ENCODE data around the gene ACSM5. TPM values are rescaled to one million over a fixed set of nuclear protein-coding genes. Genes with fewer than 3 reads are reported as not detected.
"Not testable (repeated sequence)": the region's sequence is repeated elsewhere in the genome, so short reads cannot be mapped to it uniquely, and the experiment has no call there.

Gene ACSM5
- total and polyA plus RNA-seq, 2 of the 4 experiments (the other 2 are of a cell fraction): not detected

DNA sequence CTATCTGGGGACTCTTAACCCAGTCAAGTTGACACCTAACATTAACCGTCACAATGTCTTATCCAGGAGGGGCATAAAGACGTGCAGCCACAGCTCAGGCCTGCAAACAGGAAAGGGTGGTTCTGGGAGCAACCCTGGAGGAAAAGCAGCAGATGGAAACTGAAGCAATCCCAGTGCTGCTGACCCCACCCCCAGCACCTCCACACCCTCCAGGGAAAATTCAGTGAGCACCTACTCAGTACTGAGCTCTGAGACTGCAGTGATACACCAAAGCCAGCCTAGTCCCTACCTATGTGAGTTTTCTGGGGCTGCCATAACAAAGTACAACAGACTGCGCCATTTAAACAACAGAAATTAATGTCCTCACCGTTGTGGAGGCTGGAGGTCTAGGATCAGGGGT, 32.5 kb downstream of the ACSM5 start:
- H3K56ac ChIP-seq (ENCODE audit: extremely low read depth, insufficient read depth, low read length); H3K14ac ChIP-seq (replicated peaks; ENCODE audit: low read depth, low read length); H4K91ac ChIP-seq (ENCODE audit: insufficient read depth, low read depth, low read length); H3K9me1 ChIP-seq (ENCODE audit: insufficient read depth, low read length); H4K20me1 ChIP-seq (ENCODE audit: insufficient read depth, low read length); BruUV-seq (replicated peaks); H2AK5ac ChIP-seq (ENCODE audit: low read depth, low read length); H2AFZ ChIP-seq (replicated peaks; ENCODE audit: low read length, poor library complexity); POLR2A ChIA-PET (ENCODE audit: unreplicated experiment); H3K4me1 ChIP-seq (ENCODE audit: control insufficient read depth, insufficient read depth, low read length); H2BK5ac ChIP-seq (ENCODE audit: low read depth, low read length, poor library complexity, severe bottlenecking); intact Hi-C loops (cut with micrococcal nuclease); H4K5ac ChIP-seq (ENCODE audit: low read depth, low read length); H3K4me2 ChIP-seq (ENCODE audit: low read depth, low read length); in situ Hi-C loops (cut with MboI; ENCODE audit: low sequenced_read_pairs); H2BK20ac ChIP-seq (ENCODE audit: low read depth, low read length); H3K27ac ChIP-seq (ENCODE audit: insufficient read depth, low read length); H3K36me3 ChIP-seq (ENCODE audit: control insufficient read depth, insufficient read depth, low read length); H4K8ac ChIP-seq (ENCODE audit: low read depth in 2 of 2, low read length in 2 of 2); dilution Hi-C loops (cut with HindIII; ENCODE audit: low sequenced_read_pairs, unreplicated experiment); H3K79me1 ChIP-seq (ENCODE audit: low read depth in 1 of 2, low read length in 2 of 2); H2BK120ac ChIP-seq (ENCODE audit: low read depth, low read length); H3K23ac ChIP-seq (ENCODE audit: low read depth, low read length); H3K27me3 ChIP-seq (ENCODE audit: control insufficient read depth, insufficient read depth, low read length); H2AK9ac ChIP-seq (replicated peaks; ENCODE audit: low read depth, low read length, poor library complexity); CTCF ChIA-PET; H3K9ac ChIP-seq (ENCODE audit: low read depth, low read length); H3K4me3 ChIP-seq (ENCODE audit: insufficient read depth, low read depth, low read length); ATAC-seq (ENCODE audit: low read depth); H2BK15ac ChIP-seq (ENCODE audit: low read depth, low read length); H3K4ac ChIP-seq (ENCODE audit: low read depth, low read length); H3K18ac ChIP-seq (ENCODE audit: low read depth, low read length); DNase-seq; H3K9me3 ChIP-seq (ENCODE audit: control insufficient read depth, insufficient read depth, low read length): not testable (repeated sequence)
- WGBS, 2 experiments (ENCODE audit: extremely low coverage in 2 of 2, insufficient read length in 1 of 2): no CpG with 5 or more reads among the region's 4 CpGs

- H4K91ac ChIP-seq (ENCODE audit: insufficient read depth, low read depth, low read length); POLR2A ChIA-PET (ENCODE audit: unreplicated experiment); BruUV-seq (replicated peaks); H3K56ac ChIP-seq (ENCODE audit: extremely low read depth, insufficient read depth, low read length); dilution Hi-C loops (cut with HindIII; ENCODE audit: low sequenced_read_pairs, unreplicated experiment); H3K79me1 ChIP-seq (ENCODE audit: low read depth in 1 of 2, low read length in 2 of 2); intact Hi-C loops (cut with micrococcal nuclease); H3K9ac ChIP-seq (ENCODE audit: low read depth, low read length); H3K9me3 ChIP-seq (ENCODE audit: control insufficient read depth, insufficient read depth, low read length); DNase-seq; H3K36me3 ChIP-seq (ENCODE audit: control insufficient read depth, insufficient read depth, low read length); CTCF ChIA-PET; H3K14ac ChIP-seq (replicated peaks; ENCODE audit: low read depth, low read length); H3K4me2 ChIP-seq (ENCODE audit: low read depth, low read length); H4K8ac ChIP-seq (ENCODE audit: low read depth in 2 of 2, low read length in 2 of 2); H3K4ac ChIP-seq (ENCODE audit: low read depth, low read length); H3K4me3 ChIP-seq (ENCODE audit: insufficient read depth, low read depth, low read length); H2BK20ac ChIP-seq (ENCODE audit: low read depth, low read length); H3K9me1 ChIP-seq (ENCODE audit: insufficient read depth, low read length); ATAC-seq (ENCODE audit: low read depth); H3K27me3 ChIP-seq (ENCODE audit: control insufficient read depth, insufficient read depth, low read length); H2BK5ac ChIP-seq (ENCODE audit: low read depth, low read length, poor library complexity, severe bottlenecking); H3K4me1 ChIP-seq (ENCODE audit: control insufficient read depth, insufficient read depth, low read length); H2AK5ac ChIP-seq (ENCODE audit: low read depth, low read length); H4K5ac ChIP-seq (ENCODE audit: low read depth, low read length); H2BK120ac ChIP-seq (ENCODE audit: low read depth, low read length); H3K23ac ChIP-seq (ENCODE audit: low read depth, low read length); H2AK9ac ChIP-seq (replicated peaks; ENCODE audit: low read depth, low read length, poor library complexity); H3K18ac ChIP-seq (ENCODE audit: low read depth, low read length); H2AFZ ChIP-seq (replicated peaks; ENCODE audit: low read length, poor library complexity); H3K27ac ChIP-seq (ENCODE audit: insufficient read depth, low read length); in situ Hi-C loops (cut with MboI; ENCODE audit: low sequenced_read_pairs); H2BK15ac ChIP-seq (ENCODE audit: low read depth, low read length); H4K20me1 ChIP-seq (ENCODE audit: insufficient read depth, low read length): not testable (repeated sequence)
- no CpG with 5 or more reads among the region's 3 CpGs for WGBS, 2 experiments (ENCODE audit: extremely low coverage in 2 of 2, insufficient read length in 1 of 2)
Measured at GRCh38 chr16:20446652-20447393, 37.5 kb downstream of the ACSM5 start.
